Heart left ventricle (tissue), 13 donors: Measurements from ENCODE around the gene TRIM54.

Source experiments
- CTCF ChIP-seq, 12 donors: fragments of 200-600 bp; sonication (generic) in 4 of 12; IDR thresholded peaks; one replicate each; pipeline versions ENCODE4 v1.5.0 to v1.8.0; 2018 to 2022; ENCODE audit warnings: antibody characterized with exemption in 12 of 12, mild to moderate bottlenecking in 5 of 12
- POLR2A ChIP-seq, 2 donors: fragments of 450-650 bp; IDR thresholded peaks; one replicate each; pipeline ENCODE4 v1.6.1; 2017; ENCODE audit warnings: antibody characterized with exemption in 2 of 2, mild to moderate bottlenecking in 2 of 2, moderate library complexity in 2 of 2
- donor health status: ischemic (EF 13 %, LVEDD 7.1; RV severe dilation, severe dysfunction).
- donor health status: DM: no; HTN: yes; CAD: no.
- donor health status: DM: no; HTN: no; CAD: no.
- donor health status: ischemic (EF 25% LVEDD 6.9; RV normal size, moderate dysfunction).
- donor health status: ischemic (EF 25% LVEDD 5.7; RV mildly dilated, moderate dysfunction).
- donor health status: ischemic (EF 35%, LVEDD 5.7; RV mildly dilated, moderate dysfunction).
- donor health status: nonischemic (EF 11% LVEDD 7.7; RV severe dilation, severe dysfunction).
- donor health status: DM: yes; HTN: yes; CAD: no.
- donor health status: PGD.
- donor health status: ischemic (EF 29% LVEDD 5.4; RV normal size, mild dysfunction).
- donor health status: nonischemic (EF 23%, LVEDD 6.1; RV moderate dilation, normal function).

GRCh38 chr2:27303093-27304025 lies 21.1 kb downstream of the TRIM54 start:
- TF ChIP-seq CTCF (IDR thresholded peaks at IDR 0.05) (peak; percentile 75 to 92 (median 89)), POLR2A (IDR thresholded peaks at IDR 0.05) (no peak)
